Measurements from ENCODE around the gene TAOK3.
A peak's percentile ranks its signal among the peaks of the same experiment; 100 is the strongest.
"Not testable (repeated sequence)": the region's sequence is repeated elsewhere in the genome, so short reads cannot be mapped to it uniquely, and the experiment has no call there.

TAOK3 gene

DNA sequence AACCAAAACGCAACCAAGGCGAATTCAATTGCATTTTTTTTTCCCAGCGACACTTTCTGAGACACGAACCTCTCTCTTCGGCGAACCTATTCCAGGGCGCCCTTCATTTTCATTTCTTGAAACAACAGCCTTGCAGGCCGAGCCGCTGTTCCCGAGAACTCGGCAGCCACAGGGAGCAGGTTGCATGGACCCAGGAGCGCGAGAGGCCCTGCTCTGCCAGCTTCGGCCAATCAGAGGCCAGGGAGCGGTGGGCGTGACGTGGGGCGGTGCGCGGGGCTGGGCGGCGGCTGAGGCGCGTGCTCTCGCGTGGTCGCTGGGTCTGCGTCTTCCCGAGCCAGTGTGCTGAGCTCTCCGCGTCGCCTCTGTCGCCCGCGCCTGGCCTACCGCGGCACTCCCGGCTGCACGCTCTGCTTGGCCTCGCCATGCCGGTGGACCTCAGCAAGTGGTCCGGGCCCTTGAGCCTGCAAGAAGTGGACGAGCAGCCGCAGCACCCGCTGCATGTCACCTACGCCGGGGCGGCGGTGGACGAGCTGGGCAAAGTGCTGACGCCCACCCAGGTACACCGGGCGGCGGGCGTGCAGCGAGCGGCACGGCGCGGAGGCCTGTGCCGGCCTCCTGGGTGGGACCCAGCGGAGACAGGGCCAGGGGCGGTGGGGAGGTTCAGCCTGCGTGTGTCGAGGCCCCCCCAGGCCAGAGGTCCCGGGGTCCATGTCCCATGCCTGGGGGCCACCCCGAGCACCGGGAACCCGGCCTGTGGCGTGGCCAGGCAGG lies 236.7 kb downstream of the TAOK3 start, which contains the start of gene PEBP1:
Gene PEBP1 (plus strand): TSS at position 337 of the 771 bp plus-strand sequence. CDS start 86 bp downstream, at position 423.
- DNase-seq (ENCODE audit: low spot score in 2 of 2), result peak; percentile 90 to 97
- H3K9me3 ChIP-seq, result no peaks in the 10 kb centered on the region
- H3K4me1 ChIP-seq, result peaks cover 20% of the 10 kb centered on the region
- H3K27me3 ChIP-seq (ENCODE audit: low read depth), result no peaks in the 10 kb centered on the region
- H3K4me3 ChIP-seq, result peak within 1 kb of the TSS; percentile 85
- in situ Hi-C loops (cut with MboI; ENCODE audit: low sequenced_read_pairs), result loop anchor here (10.0 kb wide), 1 partner anchor 239 kb away; the partner anchor contains the start of genes SUDS3 and TAOK3
- peaks cover 40% of the 10 kb centered on the region for H3K36me3 ChIP-seq (replicated peaks)

DNA sequence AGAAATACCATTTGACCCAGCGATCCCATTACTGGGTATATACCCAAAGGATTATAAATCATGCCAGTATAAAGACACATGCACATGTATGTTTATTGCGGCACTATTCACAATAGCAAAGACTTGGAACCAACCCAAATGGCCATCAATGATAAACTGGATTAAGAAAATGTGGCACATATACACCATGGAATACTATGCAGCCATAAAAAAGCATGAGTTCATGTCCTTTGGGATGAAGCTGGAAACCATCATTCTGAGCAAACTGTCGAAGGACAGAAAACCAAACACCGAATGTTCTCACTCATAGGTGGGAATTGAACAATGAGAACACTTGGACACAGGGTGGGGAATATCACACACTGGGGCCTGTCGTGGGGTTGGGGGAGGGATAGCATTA lies 243.3 kb downstream of the TAOK3 start:
- in situ Hi-C loops (cut with MboI; ENCODE audit: low sequenced_read_pairs); H3K4me3 ChIP-seq; H3K9me3 ChIP-seq; DNase-seq (ENCODE audit: low spot score in 2 of 2); H3K36me3 ChIP-seq (replicated peaks); H3K27me3 ChIP-seq (ENCODE audit: low read depth): not testable (repeated sequence)
- H3K4me1 ChIP-seq, result peaks cover 15% of the 10 kb centered on the region

DNA sequence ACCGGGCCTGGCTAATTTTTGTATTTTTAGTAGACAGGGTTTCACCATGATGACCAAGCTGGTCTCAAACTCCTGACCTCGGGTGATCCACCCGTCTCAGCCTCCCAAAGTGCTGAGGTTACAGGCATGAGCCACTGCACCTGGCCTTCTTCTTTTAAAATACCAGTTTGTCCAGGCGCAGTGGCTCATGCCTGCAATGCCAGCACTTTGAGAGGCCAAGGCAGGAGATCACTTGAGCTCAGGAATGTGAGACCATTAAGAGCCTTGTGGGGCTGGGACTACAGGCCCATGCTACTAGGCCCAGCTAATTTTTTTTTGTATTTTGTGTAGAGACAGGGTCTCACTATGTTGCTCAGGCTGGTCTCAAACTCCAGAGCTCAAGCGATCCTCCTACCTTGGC lies 244.8 kb downstream of the TAOK3 start:
- Histone ChIP-seq H3K36me3 (replicated peaks) (no peaks in the 10 kb centered on the region; the same call in 1 of the 2 replicates), H3K4me1 (peaks cover 15% of the 10 kb centered on the region), H3K9me3 (no peaks in the 10 kb centered on the region), H3K27me3 (ENCODE audit: low read depth) (no peaks in the 10 kb centered on the region), H3K4me3 (no peak overlapping the region)
- DNase-seq (ENCODE audit: low spot score in 2 of 2), result no peak
- in situ Hi-C loops (cut with MboI; ENCODE audit: low sequenced_read_pairs), result no loop called here

DNA sequence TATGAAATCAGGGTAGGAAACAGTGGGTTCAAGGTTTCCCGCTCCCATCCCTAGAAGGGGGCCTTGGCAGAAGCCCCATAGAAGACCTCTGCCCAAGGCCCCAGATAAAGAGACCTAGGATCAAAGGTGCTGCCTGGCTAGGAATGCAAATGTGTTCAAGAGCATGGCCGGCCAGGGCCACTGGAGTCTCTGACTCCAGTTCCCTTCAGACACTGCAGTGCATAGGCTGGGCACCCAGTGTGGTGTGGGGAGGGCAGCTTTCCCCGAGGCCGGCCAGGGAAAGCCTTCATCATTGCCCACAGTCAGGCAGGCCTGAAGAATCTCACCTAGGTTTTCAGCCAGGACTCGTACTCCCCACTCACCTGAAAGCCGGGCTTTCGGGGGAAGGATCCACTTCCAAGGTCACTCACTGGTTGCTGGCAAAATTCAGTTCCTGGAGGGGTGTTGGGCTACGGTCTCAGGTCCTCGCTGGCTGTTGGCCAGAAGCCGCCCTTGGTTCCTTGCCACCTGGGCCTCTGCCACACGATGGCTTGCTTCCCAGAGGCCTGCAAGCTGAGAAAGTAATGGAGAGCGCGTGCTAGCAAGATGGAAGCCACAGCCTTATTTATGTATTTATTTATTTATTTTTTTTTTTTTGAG lies 246.5 kb downstream of the TAOK3 start:
- Histone ChIP-seq H3K9me3 (no peaks in the 10 kb centered on the region), H3K27me3 (ENCODE audit: low read depth) (no peaks in the 10 kb centered on the region), H3K4me3 (no peak overlapping the region), H3K36me3 (replicated peaks) (no peaks in the 10 kb centered on the region; the same call in 1 of the 2 replicates), H3K4me1 (peaks cover 6% of the 10 kb centered on the region)
- in situ Hi-C loops (cut with MboI; ENCODE audit: low sequenced_read_pairs), result no loop called here
- no peak for DNase-seq (ENCODE audit: low spot score in 2 of 2)

DNA sequence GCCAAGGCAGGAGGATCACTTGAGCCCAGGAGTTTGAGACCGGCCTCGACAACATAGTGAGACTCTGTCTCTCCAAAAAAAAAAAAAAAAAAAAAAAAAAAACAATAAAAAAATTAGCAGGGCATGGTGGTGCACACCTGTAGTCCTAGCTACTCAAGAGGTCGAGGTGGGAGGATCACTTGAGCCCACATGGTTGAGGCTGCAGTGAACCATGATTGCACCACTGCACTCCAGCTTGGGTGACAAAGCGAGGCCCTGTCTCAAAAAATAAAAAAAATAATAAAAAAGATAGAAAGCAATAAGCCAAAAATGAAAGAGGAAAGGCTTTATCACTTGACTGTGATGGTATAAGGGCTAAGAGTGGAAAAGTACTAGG lies 247.0 kb downstream of the TAOK3 start:
- Histone ChIP-seq H3K9me3 (no peaks in the 10 kb centered on the region), H3K4me1 (peaks cover 8% of the 10 kb centered on the region), H3K4me3 (no peak overlapping the region), H3K36me3 (replicated peaks) (no peaks in the 10 kb centered on the region; the same call in 1 of the 2 replicates), H3K27me3 (ENCODE audit: low read depth) (no peaks in the 10 kb centered on the region)
- DNase-seq (ENCODE audit: low spot score in 2 of 2), result no peak
- in situ Hi-C loops (cut with MboI; ENCODE audit: low sequenced_read_pairs), result no loop called here

- in situ Hi-C loops (cut with MboI; ENCODE audit: low sequenced_read_pairs), result no loop called here
Observed at GRCh38 chr12:118124333-118124874, 248.3 kb downstream of the TAOK3 start.

DNA sequence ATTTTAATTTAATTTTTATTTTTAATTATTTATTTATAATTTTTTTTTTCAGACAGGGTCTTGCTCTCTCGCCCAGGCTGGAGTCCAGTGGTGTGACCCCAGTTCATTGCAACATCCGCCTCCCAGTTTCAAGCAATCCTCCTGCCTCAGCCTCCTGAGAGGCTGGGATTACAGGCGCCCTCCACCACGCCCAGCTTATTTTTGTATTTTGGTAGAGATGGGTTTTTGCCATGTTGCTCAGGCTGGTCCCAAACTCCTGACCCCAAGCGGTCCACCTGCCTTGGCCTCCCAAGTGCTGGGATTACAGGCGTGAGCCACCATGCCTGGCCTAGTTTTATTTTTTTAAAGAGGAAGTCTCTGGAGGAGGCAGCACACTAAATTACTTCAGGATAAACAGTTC lies 250.4 kb downstream of the TAOK3 start:
- no peaks in the 10 kb centered on the region for H3K27me3 ChIP-seq (ENCODE audit: low read depth)
- H3K9me3 ChIP-seq, result no peaks in the 10 kb centered on the region
- no peak overlapping the region for H3K4me3 ChIP-seq
- in situ Hi-C loops (cut with MboI; ENCODE audit: low sequenced_read_pairs), result no loop called here
- DNase-seq (ENCODE audit: low spot score in 2 of 2), result no peak
- H3K36me3 ChIP-seq (replicated peaks), result no peaks in the 10 kb centered on the region; the same call in 1 of the 2 replicates
- H3K4me1 ChIP-seq, result peaks cover 13% of the 10 kb centered on the region

More at GRCh38 chr12:118124333-118124874, 248.3 kb downstream of the TAOK3 start:
- Histone ChIP-seq H3K27me3 (ENCODE audit: low read depth) (no peaks in the 10 kb centered on the region), H3K36me3 (replicated peaks) (no peaks in the 10 kb centered on the region; the same call in 1 of the 2 replicates), H3K4me1 (peaks cover 13% of the 10 kb centered on the region), H3K4me3 (no peak overlapping the region), H3K9me3 (no peaks in the 10 kb centered on the region)
- no peak for DNase-seq (ENCODE audit: low spot score in 2 of 2)

DNA sequence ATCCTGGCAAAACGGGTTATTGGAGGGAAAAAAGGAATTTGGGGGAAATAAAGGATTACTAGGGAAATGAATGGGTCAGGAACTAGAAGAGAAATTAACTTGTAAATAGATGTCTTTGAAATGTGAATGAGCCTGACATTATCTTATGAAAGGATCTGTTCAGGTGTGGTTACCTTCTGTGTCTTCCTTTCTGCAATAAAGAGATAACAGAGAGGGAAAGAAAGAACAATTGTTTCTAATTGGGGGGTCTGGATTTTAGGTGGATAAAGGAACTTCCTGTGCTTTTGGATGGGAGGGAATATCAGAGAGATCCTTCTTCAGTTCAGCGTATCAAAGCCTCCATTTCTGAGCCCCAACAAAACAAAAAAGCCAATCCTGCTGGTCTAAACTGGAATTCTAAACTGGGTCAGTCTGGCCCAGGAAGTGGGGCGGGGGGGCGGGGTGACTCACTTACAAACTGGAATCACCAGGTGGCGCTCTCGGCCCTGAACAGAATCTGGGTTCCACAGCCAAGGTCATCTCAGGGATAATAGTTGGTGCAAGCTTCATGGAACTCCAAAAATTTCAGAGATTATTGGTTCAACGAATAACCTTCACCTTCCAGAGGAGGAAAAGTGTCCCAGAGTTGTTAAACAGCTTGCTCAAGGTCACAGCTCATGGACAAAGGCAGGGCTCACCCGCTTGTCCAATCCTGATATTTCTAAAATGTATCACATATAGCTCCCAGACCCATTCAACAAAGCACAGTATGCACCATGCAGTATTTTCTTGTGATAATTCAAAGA lies 251.9 kb downstream of the TAOK3 start:
- peaks cover 13% of the 10 kb centered on the region for H3K4me1 ChIP-seq
- in situ Hi-C loops (cut with MboI; ENCODE audit: low sequenced_read_pairs), result no loop called here
- no peak overlapping the region for H3K4me3 ChIP-seq
- H3K36me3 ChIP-seq (replicated peaks), result no peaks in the 10 kb centered on the region; the same call in 1 of the 2 replicates
- H3K9me3 ChIP-seq, result no peaks in the 10 kb centered on the region
- peak; percentile 72 to 87 for DNase-seq (ENCODE audit: low spot score in 2 of 2)
- H3K27me3 ChIP-seq (ENCODE audit: low read depth), result no peaks in the 10 kb centered on the region

- no peak overlapping the region for H3K4me3 ChIP-seq
- in situ Hi-C loops (cut with MboI; ENCODE audit: low sequenced_read_pairs), result no loop called here
Observed at GRCh38 chr12:118119449-118119879, 253.2 kb downstream of the TAOK3 start.

DNA sequence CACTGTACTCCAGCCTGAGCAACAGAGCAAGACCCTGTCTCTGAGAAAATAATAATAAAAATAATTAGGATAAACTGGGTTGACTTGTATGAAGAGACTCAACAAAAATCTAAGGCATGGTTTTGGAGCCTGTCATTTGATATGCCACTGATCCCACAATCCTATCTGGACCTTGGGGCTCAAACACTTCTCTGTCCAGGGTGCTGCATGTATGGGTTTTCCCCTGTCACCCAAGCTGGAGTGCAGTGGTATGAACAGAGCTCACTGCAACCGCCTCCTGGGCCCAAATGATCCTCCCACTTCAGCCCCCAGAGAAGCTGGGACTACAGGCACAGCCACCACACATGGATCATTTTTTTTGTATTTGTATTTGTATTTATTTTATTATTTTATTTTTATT lies 263.6 kb downstream of the TAOK3 start:
- Histone ChIP-seq H3K36me3 (replicated peaks) (no peaks in the 10 kb centered on the region), H3K4me3 (no peak overlapping the region), H3K27me3 (ENCODE audit: low read depth) (no peaks in the 10 kb centered on the region), H3K9me3 (no peaks in the 10 kb centered on the region), H3K4me1 (peaks cover 18% of the 10 kb centered on the region)
- no peak for DNase-seq (ENCODE audit: low spot score in 2 of 2)
- in situ Hi-C loops (cut with MboI; ENCODE audit: low sequenced_read_pairs), result no loop called here

More at GRCh38 chr12:118119449-118119879, 253.2 kb downstream of the TAOK3 start:
- Histone ChIP-seq H3K36me3 (replicated peaks) (no peaks in the 10 kb centered on the region; the same call in 1 of the 2 replicates), H3K4me1 (peaks cover 13% of the 10 kb centered on the region), H3K27me3 (ENCODE audit: low read depth) (no peaks in the 10 kb centered on the region), H3K9me3 (no peaks in the 10 kb centered on the region)
- no peak for DNase-seq (ENCODE audit: low spot score in 2 of 2)

DNA sequence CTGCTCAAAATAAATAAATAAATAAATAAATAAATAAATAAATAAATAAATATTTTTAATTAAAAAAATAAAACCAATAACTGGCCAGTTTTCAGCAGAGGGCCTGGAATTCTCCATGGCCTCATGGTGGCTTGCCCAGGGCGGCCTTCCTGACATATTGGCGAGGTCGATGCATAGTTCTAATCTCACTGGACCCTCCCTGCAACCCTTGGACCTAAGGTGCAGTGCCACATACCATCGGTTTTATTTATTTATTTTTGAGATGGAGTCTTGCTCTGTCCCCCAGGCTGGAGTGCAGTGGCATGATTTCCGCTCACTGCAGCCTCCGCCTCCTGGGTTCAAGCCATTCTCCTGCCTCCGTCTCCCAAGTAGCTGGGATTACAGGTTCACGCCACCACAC lies 265.0 kb downstream of the TAOK3 start:
- no peaks in the 10 kb centered on the region for H3K27me3 ChIP-seq (ENCODE audit: low read depth)
- H3K9me3 ChIP-seq, result no peaks in the 10 kb centered on the region
- H3K36me3 ChIP-seq (replicated peaks), result no peaks in the 10 kb centered on the region
- in situ Hi-C loops (cut with MboI; ENCODE audit: low sequenced_read_pairs), result no loop called here
- DNase-seq (ENCODE audit: low spot score in 2 of 2), result no peak
- H3K4me1 ChIP-seq, result peaks cover 18% of the 10 kb centered on the region
- no peak overlapping the region for H3K4me3 ChIP-seq

DNA sequence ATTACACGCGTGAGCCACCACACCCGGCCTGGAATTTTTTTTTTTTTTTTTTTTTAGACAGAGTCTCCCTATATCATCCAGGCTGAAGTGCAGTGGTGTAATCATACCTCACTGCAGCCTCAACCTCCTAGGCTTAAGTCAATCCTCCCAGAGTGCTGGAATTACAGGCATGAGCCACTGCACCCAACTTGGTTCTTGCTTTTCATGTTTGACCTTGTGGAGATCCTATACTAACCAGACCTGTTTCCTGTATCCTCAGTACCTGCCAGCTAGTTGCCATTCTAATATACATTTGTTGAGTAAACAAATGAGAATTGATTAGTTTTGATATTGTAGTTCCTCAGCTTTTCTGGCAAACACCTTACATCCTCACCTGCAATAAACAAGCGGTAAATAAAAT lies 265.7 kb downstream of the TAOK3 start:
- H3K4me1 ChIP-seq, result peaks cover 18% of the 10 kb centered on the region
- no peaks in the 10 kb centered on the region for H3K27me3 ChIP-seq (ENCODE audit: low read depth)
- DNase-seq (ENCODE audit: low spot score in 2 of 2), result peak; percentile 29 to 38
- no peak overlapping the region for H3K4me3 ChIP-seq
- no peaks in the 10 kb centered on the region for H3K9me3 ChIP-seq
- in situ Hi-C loops (cut with MboI; ENCODE audit: low sequenced_read_pairs), result no loop called here
- H3K36me3 ChIP-seq (replicated peaks), result no peaks in the 10 kb centered on the region

DNA sequence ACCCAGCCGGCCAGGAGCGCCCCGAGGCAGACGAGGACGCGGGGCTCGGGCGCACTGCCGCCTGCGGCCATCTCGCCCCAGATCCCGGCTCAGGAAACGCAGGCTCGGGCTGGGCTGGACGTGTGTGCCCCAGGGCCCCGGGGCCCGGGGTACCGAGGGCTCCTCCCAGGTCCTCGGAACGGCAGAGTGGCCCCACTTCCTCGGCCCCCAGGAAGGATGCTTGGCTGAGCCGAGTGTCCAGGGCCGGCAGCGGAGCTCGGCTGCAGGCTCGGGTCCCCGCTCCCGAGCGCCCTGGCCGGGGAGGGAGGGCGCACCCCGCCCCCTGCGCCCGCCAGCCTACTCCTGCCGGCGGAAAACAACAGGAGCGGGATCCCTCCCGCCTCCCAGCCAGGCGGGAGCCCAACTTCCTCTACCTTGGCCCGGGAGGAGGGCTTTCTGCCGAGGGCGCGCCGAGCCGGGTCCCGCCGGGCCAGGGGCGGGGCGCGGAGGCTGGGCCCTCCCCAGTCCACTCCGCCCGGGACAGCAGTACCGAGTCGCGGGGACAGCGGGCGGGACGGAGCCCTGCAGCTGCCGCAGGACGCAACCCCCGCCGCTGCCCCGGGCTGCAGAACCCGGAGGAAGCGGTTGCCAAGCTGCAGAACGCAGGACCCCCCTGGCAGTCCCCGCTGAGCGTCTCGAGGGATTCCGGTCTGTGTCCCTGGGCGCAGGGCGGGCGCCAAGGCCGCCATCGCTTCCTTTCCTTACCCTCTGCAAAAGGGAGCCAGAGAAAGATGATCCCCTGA lies 268.9 kb downstream of the TAOK3 start, which contains the start of gene VSIG10:
Gene VSIG10 (minus strand): TSS at position 411 of the 782 bp plus-strand sequence. CDS start 340 bp downstream, at position 71.
- Histone ChIP-seq H3K4me1 (peaks cover 26% of the 10 kb centered on the region), H3K27me3 (ENCODE audit: low read depth) (no peaks in the 10 kb centered on the region), H3K9me3 (no peaks in the 10 kb centered on the region), H3K36me3 (replicated peaks) (no peaks in the 10 kb centered on the region; the same call in 1 of the 2 replicates), H3K4me3 (peak within 1 kb of the TSS; percentile 86)
- peak; percentile 78 to 86 for DNase-seq (ENCODE audit: low spot score in 2 of 2)
- in situ Hi-C loops (cut with MboI; ENCODE audit: low sequenced_read_pairs), result no loop called here
